Hippocampal formation (tissue), 2 donors: ENCODE measurements around the gene ZNF264.
A peak's percentile ranks its signal among the peaks of the same experiment; 100 is the strongest.
"Not testable (repeated sequence)": the region's sequence is repeated elsewhere in the genome, so short reads cannot be mapped to it uniquely, and the experiment has no call there.

ENCODE experiments used
- DNase-seq, 2 donors: peaks; one replicate each; lab custom pipeline; 2025; lab: John Stamatoyannopoulos, UW

The ZNF264 gene

GRCh38 chr19:57191141-57192076 is at the start of gene ZNF264:
Gene ZNF264 (plus strand): TSS chr19:57191500. CDS start chr19:57191914, 414 bp downstream.
- peak; percentile 79 to 86 for DNase-seq

DNA sequence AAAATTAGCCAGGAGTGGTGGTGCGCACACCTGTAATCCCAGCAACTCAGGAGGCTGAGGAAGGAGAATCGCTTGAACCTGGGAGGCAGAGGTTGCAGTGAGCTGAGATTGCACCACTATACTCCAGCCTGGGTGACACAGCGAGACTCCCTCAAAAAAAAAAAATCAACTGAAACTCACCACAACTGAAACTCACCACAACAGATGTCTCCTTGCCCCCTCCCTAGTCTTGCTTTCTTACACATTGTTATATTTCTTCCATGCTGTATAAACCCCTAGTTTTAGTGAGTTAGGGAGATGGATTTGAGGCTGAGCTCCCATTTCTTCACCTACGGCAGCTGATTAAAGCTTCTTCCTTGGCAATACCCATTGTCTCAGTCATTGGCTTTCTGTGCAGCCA is 49.6 kb upstream of the ZNF264 start:
- DNase-seq = no peak

- no peak for DNase-seq
Observed at GRCh38 chr19:57152921-57153320, 38.4 kb upstream of the ZNF264 start.

DNA sequence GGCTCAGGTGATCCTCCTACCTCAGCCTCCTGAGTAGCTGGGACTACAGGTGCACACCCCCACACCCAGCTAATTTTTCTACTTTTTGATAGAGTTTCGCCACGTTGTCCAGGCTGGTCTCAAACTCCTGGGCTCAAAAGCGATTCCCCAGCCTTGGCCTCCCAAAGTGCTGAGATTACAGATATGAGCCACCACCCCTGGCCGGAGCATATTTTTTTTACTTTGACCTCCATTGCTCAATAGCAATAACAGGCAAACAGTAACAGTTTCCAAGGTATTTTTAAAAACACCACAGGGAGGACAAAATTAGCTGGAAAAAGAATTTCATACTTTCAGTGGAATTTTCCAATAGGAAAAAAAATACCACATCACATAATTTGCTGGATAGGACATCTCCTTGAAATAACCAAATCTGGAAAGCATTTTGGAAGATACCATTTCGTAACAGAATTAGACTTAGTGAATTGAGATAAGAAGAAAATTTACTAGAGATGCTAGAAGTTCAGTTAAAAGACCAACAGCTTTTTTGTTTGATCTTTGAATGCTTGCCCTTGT is 29.2 kb upstream of the ZNF264 start:
- no peak for DNase-seq

DNA sequence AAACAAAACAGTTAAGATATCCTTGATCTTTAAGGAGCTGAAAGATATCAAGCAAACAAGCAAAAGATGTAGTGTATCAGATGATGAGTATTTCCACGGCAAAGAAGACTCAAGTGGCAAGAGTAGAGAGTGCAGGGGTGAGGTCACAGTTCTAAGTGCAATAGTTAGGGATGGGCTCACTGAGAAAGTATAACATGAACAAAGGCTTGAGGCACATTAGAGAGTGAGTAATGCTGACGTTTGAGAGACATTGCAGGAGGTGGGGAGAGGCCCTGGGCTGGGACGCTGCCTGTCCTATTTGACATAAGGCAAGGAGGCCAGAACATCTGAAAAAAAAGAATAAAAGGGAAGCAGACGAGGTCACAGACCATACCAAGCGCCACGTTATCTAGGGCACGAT is 25.5 kb upstream of the ZNF264 start:
- DNase-seq = no peak

GRCh38 chr19:57167385-57167784 is 23.9 kb upstream of the ZNF264 start, which contains the start of gene DUXA:
Gene DUXA (minus strand): TSS chr19:57167485. CDS start chr19:57167443, 42 bp downstream.
- no peak for DNase-seq

DNA sequence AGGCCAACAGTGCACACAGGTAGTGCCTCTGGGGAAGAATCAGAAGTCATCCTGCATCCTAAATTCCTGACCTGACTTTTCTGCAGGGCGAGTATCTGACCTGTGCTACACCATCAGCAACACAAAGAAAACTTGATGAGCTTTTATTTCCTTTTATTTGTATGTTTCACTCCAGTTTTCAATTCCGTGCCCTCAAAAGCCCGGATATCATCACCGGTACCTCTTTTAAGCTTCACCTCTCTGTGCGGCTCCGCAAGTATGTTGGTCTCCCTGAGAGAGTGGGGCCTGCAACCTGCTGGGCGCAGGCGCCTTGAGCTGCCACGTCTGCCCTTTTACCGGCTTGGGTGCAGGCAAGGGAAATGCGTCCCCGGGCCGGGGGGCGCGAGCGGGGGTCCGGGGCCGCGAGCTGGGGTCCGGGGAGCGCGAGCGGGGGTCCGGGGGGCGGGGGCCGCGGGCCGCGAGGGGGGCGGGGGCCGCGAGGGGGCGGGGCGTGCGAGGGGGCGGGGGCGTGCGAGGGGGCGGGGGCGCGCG is 19.7 kb upstream of the ZNF264 start:
- DNase-seq = peak in 1 of 2 donors; percentile 45

DNA sequence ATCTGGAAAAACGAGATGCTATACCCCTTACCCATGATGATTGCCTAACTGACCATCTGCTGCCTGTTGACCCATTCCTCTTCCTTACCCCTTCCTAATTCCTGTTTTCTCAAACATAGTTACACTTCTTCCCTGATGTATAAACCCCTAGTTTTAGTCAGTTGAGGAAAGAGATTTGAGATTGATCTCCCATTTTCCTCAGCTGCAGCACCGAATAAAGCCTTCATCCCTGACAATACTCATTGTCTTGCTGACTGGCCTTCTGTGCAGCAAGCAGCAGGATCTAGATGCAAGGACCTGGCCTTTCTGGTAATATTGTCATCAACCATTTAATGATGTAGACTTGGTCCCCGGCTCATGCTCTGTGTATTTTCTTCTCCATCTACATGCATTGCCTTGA is 999 bp upstream of the ZNF264 start:
- DNase-seq = no peak

- DNase-seq = no peak
Observed at GRCh38 chr19:57192077-57192420, 749 bp downstream of the ZNF264 start.

DNA sequence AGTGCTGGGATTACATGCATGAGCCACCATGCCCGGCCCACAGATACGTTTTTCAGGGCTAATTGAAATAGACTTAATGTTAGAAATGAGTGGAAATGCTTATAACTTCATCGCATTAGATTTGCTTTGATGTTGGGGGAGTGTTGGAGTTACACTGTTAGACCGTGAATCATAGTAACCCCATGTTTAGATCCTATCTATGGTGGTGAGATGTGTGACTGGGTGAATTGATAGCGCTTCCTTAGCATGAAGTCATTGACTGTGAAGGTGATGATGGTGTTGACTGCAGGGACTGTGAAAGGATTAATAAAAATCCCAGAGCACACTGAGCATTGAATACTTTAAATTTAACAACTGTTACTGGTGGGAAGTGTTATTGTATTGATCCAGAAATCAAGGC is 1.7 kb downstream of the ZNF264 start:
- DNase-seq = no peak

DNA sequence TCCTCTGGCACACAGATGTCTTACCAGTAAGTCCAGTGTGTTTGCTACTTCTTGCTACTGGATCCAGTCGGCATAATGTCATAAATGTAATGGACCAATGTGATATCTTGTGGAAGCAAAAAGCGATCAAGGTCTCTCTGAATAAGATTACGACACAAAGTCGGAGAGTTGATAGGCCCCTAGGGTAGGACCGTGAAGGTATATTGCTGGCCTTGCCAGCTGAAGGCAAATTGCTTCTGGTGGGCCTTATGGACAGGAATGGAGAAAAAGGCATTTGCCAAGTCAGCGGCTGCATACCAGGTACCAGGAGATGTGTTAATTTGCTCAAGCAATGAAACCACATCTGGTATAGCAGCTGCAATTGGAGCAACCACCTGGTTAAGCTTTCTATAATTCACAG is 6.6 kb downstream of the ZNF264 start:
- not testable (repeated sequence) for DNase-seq

GRCh38 chr19:57202160-57202559 is 10.9 kb downstream of the ZNF264 start:
- no peak for DNase-seq

- peak in 1 of 2 donors; percentile 31 for DNase-seq
Observed at GRCh38 chr19:57210381-57210780, 19.1 kb downstream of the ZNF264 start.

DNA sequence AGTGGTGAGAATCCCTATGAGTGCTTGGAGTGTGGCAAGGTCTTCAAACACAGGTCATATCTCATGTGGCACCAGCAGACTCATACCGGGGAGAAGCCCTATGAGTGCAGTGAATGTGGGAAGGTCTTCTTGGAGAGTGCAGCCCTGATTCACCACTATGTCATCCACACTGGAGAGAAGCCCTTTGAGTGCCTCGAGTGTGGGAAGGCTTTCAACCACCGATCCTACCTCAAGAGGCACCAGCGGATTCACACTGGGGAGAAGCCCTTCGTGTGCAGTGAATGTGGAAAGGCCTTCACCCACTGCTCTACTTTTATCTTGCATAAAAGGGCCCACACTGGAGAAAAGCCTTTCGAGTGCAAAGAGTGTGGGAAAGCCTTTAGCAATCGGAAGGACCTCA is 20.8 kb downstream of the ZNF264 start:
- no peak for DNase-seq

DNA sequence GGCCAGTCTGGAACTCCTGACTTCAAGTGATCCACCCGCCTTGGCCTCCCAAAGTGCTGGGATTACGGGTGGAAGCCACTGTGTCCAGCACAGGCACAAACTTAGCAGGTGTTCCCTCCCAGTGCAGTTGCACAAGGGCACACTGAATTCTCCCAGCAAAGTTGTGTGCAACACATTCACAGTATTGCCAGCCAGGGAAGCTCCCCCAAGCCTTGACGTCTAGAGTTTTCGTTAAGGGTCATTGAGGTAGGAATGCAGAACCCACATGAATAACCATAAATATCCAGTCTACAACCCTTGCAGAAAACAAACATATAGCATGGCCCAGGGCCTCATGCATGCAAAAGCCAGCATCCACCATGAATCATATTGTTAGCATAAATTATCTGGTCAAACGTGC is 36.2 kb downstream of the ZNF264 start:
- no peak for DNase-seq

- no peak for DNase-seq
Observed at GRCh38 chr19:57231686-57232085, 40.4 kb downstream of the ZNF264 start.

DNA sequence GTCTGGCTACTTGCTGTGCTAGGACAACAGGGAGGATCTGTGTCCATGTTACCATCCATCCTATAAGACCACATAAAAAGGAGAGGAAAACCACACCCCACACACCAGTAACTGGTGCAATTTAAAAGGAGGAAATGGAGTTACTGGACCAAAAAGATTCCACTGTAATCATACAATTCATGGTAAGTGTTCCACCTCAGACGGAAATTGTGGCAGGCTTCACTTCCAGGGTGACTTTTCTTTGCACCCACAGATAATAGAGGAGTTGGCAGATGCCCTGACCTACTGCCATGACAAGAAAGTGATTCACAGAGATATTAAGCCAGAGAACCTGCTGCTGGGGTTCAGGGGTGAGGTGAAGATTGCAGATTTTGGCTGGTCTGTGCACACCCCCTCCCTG is 41.9 kb downstream of the ZNF264 start:
- no peak for DNase-seq

GRCh38 chr19:57239982-57240310 is 48.6 kb downstream of the ZNF264 start:
- no peak for DNase-seq

DNA sequence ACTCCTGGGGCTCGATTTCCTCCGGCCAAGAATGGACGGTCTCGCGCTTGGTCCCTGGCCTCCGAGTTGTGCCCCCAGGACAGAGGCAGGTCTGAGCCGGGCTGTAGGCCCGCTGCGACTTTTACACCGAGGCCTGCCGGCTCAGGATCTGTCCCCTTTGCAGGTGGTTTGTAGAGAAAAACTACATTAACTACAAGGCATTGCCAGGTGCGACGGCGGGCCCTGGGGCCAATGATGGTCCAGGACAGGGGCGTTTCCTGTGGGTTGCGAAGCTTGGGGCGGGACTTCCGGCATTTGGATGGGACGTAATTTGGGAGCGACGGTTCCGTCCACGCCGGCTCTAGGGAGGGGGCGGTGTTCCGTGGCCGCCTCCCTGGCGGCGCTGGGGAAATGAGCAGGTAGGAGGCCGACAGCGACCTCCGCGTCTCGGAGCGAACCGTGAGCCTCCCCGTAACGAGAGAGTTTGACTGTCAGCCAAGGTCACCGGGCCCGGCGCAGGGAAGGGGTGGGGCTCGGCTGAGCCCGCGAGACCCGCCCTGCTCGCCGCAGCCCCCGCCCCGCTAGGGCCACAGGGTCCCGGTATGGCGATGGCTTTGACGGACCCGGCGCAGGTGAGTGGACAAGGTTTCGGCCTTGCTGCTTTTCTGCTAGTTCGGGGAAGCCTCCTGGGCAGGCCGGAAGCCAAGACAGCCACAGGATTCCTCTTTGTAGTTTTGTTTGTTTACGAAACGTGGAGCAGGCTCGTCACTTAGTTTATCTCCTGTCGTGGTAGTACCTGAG is 49.2 kb downstream of the ZNF264 start, which contains the start of gene ZNF805:
Gene ZNF805 (plus strand): TSS at position 322 of the 780 bp plus-strand sequence. CDS start 260 bp downstream, at position 582.
- peak; percentile 81 to 92 for DNase-seq

- no peak for DNase-seq
Observed at GRCh38 chr19:57241176-57241575, 49.9 kb downstream of the ZNF264 start.

- DNase-seq = no peak
Observed at GRCh38 chr19:57242821-57243220, 51.5 kb downstream of the ZNF264 start.

- no peak for DNase-seq
Observed at GRCh38 chr19:57244513-57244912, 53.2 kb downstream of the ZNF264 start.
